Measurements from ENCODE around the gene DDX21. TPM values are rescaled to one million over a fixed set of nuclear protein-coding genes. Genes with fewer than 3 reads are reported as not detected.
"Not testable (repeated sequence)": the region's sequence is repeated elsewhere in the genome, so short reads cannot be mapped to it uniquely, and the experiment has no call there.

Gene DDX21
- total RNA-seq, 1 donor from 2014 or later = 210 TPM

- Mint-ChIP-seq H3K4me1 (ENCODE audit: low read depth) (peaks cover 40% of the 10 kb centered on the region), H3K9me3 (no peaks in the 10 kb centered on the region)
These were observed 36.9 kb downstream of the DDX21 start for GRCh38 chr10:68992636-68993440.

GRCh38 chr10:68997211-68997610, 41.2 kb downstream of the DDX21 start:
- DNase-seq (ENCODE audit: low spot score) = no peak
- H3K4me1 Mint-ChIP-seq (ENCODE audit: low read depth) = peaks cover 29% of the 10 kb centered on the region
- intact Hi-C loops (cut with micrococcal nuclease) = loop anchor here (1.0 to 5.0 kb wide), 3 partner anchors 9 to 225 kb away; partner anchors contain the start of genes HKDC1 and KIFBP
- H3K27ac Mint-ChIP-seq = peak overlapping the region; percentile 81
- no peaks in the 10 kb centered on the region for H3K9me3 Mint-ChIP-seq
- H3K27me3 Mint-ChIP-seq (ENCODE audit: low read depth) = no peaks in the 10 kb centered on the region
- H3K36me3 Mint-ChIP-seq (ENCODE audit: low read depth) = peaks cover 16% of the 10 kb centered on the region
- no peak overlapping the region for H3K4me3 Mint-ChIP-seq (ENCODE audit: low read depth)

More at GRCh38 chr10:68992636-68993440, 36.9 kb downstream of the DDX21 start:
- no peak for DNase-seq (ENCODE audit: low spot score)
- Mint-ChIP-seq H3K27me3 (ENCODE audit: low read depth) (no peaks in the 10 kb centered on the region), H3K27ac (peak overlapping the region; percentile 4), H3K36me3 (ENCODE audit: low read depth) (peaks cover 22% of the 10 kb centered on the region), H3K4me3 (ENCODE audit: low read depth) (no peak overlapping the region)
- intact Hi-C loops (cut with micrococcal nuclease) = no loop called here

GRCh38 chr10:69004821-69005220, 48.9 kb downstream of the DDX21 start:
- no peaks in the 10 kb centered on the region for H3K27me3 Mint-ChIP-seq (ENCODE audit: low read depth)
- no peak overlapping the region for H3K4me3 Mint-ChIP-seq (ENCODE audit: low read depth)
- H3K9me3 Mint-ChIP-seq = no peaks in the 10 kb centered on the region
- H3K4me1 Mint-ChIP-seq (ENCODE audit: low read depth) = peaks cover 10% of the 10 kb centered on the region
- no peak for DNase-seq (ENCODE audit: low spot score)
- no peak overlapping the region for H3K27ac Mint-ChIP-seq
- intact Hi-C loops (cut with micrococcal nuclease) = loop anchor here (1.0 to 5.0 kb wide), 3 partner anchors 42 to 118 kb away; no protein-coding TSS in a partner anchor
- H3K36me3 Mint-ChIP-seq (ENCODE audit: low read depth) = peaks cover 19% of the 10 kb centered on the region

- peaks cover 6% of the 10 kb centered on the region for H3K4me1 Mint-ChIP-seq (ENCODE audit: low read depth)
These were observed 49.9 kb downstream of the DDX21 start for GRCh38 chr10:69005704-69006485.

GRCh38 chr10:69007260-69007659, 51.3 kb downstream of the DDX21 start:
- peaks cover 26% of the 10 kb centered on the region for H3K36me3 Mint-ChIP-seq (ENCODE audit: low read depth)
- no peak overlapping the region for H3K4me3 Mint-ChIP-seq (ENCODE audit: low read depth)
- H3K9me3 Mint-ChIP-seq = no peaks in the 10 kb centered on the region
- H3K27me3 Mint-ChIP-seq (ENCODE audit: low read depth) = no peaks in the 10 kb centered on the region
- intact Hi-C loops (cut with micrococcal nuclease) = loop anchor here (5.0 kb wide), 1 partner anchor 40 kb away; no protein-coding TSS in a partner anchor
- H3K4me1 Mint-ChIP-seq (ENCODE audit: low read depth) = peaks cover 10% of the 10 kb centered on the region
- no peak for DNase-seq (ENCODE audit: low spot score)
- H3K27ac Mint-ChIP-seq = no peak overlapping the region

More at GRCh38 chr10:69005704-69006485, 49.9 kb downstream of the DDX21 start:
- H3K27me3 Mint-ChIP-seq (ENCODE audit: low read depth) = no peaks in the 10 kb centered on the region
- no peak overlapping the region for H3K27ac Mint-ChIP-seq
- peaks cover 24% of the 10 kb centered on the region for H3K36me3 Mint-ChIP-seq (ENCODE audit: low read depth)
- no peak for DNase-seq (ENCODE audit: low spot score)
- intact Hi-C loops (cut with micrococcal nuclease) = loop anchor here (1.0 to 5.0 kb wide), 3 partner anchors 41 to 117 kb away; no protein-coding TSS in a partner anchor
- no peak overlapping the region for H3K4me3 Mint-ChIP-seq (ENCODE audit: low read depth)
- H3K9me3 Mint-ChIP-seq = no peaks in the 10 kb centered on the region

- DNase-seq (ENCODE audit: low spot score) = no peak
- intact Hi-C loops (cut with micrococcal nuclease) = loop anchor here (5.0 kb wide), 1 partner anchor 38 kb away; no protein-coding TSS in a partner anchor
- H3K4me3 Mint-ChIP-seq (ENCODE audit: low read depth) = no peak overlapping the region
- peaks cover 40% of the 10 kb centered on the region for H3K36me3 Mint-ChIP-seq (ENCODE audit: low read depth)
- no peaks in the 10 kb centered on the region for H3K27me3 Mint-ChIP-seq (ENCODE audit: low read depth)
- peaks cover 24% of the 10 kb centered on the region for H3K4me1 Mint-ChIP-seq (ENCODE audit: low read depth)
- no peaks in the 10 kb centered on the region for H3K9me3 Mint-ChIP-seq
- H3K27ac Mint-ChIP-seq = no peak overlapping the region
These were observed 53.4 kb downstream of the DDX21 start for GRCh38 chr10:69009360-69009759.

- Mint-ChIP-seq H3K27ac (no peak overlapping the region), H3K4me1 (ENCODE audit: low read depth) (peaks cover 23% of the 10 kb centered on the region), H3K9me3 (no peaks in the 10 kb centered on the region), H3K36me3 (ENCODE audit: low read depth) (peaks cover 41% of the 10 kb centered on the region), H3K4me3 (ENCODE audit: low read depth) (no peak overlapping the region), H3K27me3 (ENCODE audit: low read depth) (no peaks in the 10 kb centered on the region)
- intact Hi-C loops (cut with micrococcal nuclease) = no loop called here
- no peak for DNase-seq (ENCODE audit: low spot score)
These were observed 54.2 kb downstream of the DDX21 start for GRCh38 chr10:69010151-69010640.

GRCh38 chr10:69012778-69013177, 56.8 kb downstream of the DDX21 start:
- DNase-seq (ENCODE audit: low spot score); H3K27me3 Mint-ChIP-seq (ENCODE audit: low read depth); H3K9me3 Mint-ChIP-seq; H3K4me3 Mint-ChIP-seq (ENCODE audit: low read depth); intact Hi-C loops (cut with micrococcal nuclease): not testable (repeated sequence)
- Mint-ChIP-seq H3K27ac (peak overlapping the region; percentile 66), H3K4me1 (ENCODE audit: low read depth) (peaks cover 21% of the 10 kb centered on the region), H3K36me3 (ENCODE audit: low read depth) (peaks cover 50% of the 10 kb centered on the region)

- no peaks in the 10 kb centered on the region for H3K9me3 Mint-ChIP-seq
- H3K27me3 Mint-ChIP-seq (ENCODE audit: low read depth) = no peaks in the 10 kb centered on the region
- DNase-seq (ENCODE audit: low spot score) = no peak
- no peak overlapping the region for H3K4me3 Mint-ChIP-seq (ENCODE audit: low read depth)
- peak overlapping the region; percentile 2 for H3K27ac Mint-ChIP-seq
- H3K36me3 Mint-ChIP-seq (ENCODE audit: low read depth) = peaks cover 42% of the 10 kb centered on the region
- peaks cover 19% of the 10 kb centered on the region for H3K4me1 Mint-ChIP-seq (ENCODE audit: low read depth)
- intact Hi-C loops (cut with micrococcal nuclease) = no loop called here
These were observed 58.2 kb downstream of the DDX21 start for GRCh38 chr10:69014171-69014570.

- no peak overlapping the region for H3K27ac Mint-ChIP-seq
- intact Hi-C loops (cut with micrococcal nuclease) = no loop called here
- no peak for DNase-seq (ENCODE audit: low spot score)
- H3K4me1 Mint-ChIP-seq (ENCODE audit: low read depth) = peaks cover 5% of the 10 kb centered on the region
- H3K4me3 Mint-ChIP-seq (ENCODE audit: low read depth) = no peak overlapping the region
- H3K36me3 Mint-ChIP-seq (ENCODE audit: low read depth) = peaks cover 20% of the 10 kb centered on the region
- no peaks in the 10 kb centered on the region for H3K27me3 Mint-ChIP-seq (ENCODE audit: low read depth)
- no peaks in the 10 kb centered on the region for H3K9me3 Mint-ChIP-seq
These were observed 62.6 kb downstream of the DDX21 start for GRCh38 chr10:69018613-69019012.

GRCh38 chr10:69022611-69023010, 66.6 kb downstream of the DDX21 start:
- no peaks in the 10 kb centered on the region for H3K27me3 Mint-ChIP-seq (ENCODE audit: low read depth)

GRCh38 chr10:69025370-69025896, 69.5 kb downstream of the DDX21 start:
- Mint-ChIP-seq H3K36me3 (ENCODE audit: low read depth) (no peaks in the 10 kb centered on the region), H3K4me1 (ENCODE audit: low read depth) (peaks cover 17% of the 10 kb centered on the region), H3K9me3 (no peaks in the 10 kb centered on the region), H3K27me3 (ENCODE audit: low read depth) (no peaks in the 10 kb centered on the region), H3K4me3 (ENCODE audit: low read depth) (no peak overlapping the region), H3K27ac (no peak overlapping the region)
- intact Hi-C loops (cut with micrococcal nuclease) = no loop called here
- no peak for DNase-seq (ENCODE audit: low spot score)

More at GRCh38 chr10:69022611-69023010, 66.6 kb downstream of the DDX21 start:
- Mint-ChIP-seq H3K9me3 (no peaks in the 10 kb centered on the region), H3K27ac (no peak overlapping the region), H3K4me3 (ENCODE audit: low read depth) (no peak overlapping the region), H3K36me3 (ENCODE audit: low read depth) (no peaks in the 10 kb centered on the region), H3K4me1 (ENCODE audit: low read depth) (peaks cover 8% of the 10 kb centered on the region)
- DNase-seq (ENCODE audit: low spot score) = no peak
- intact Hi-C loops (cut with micrococcal nuclease) = no loop called here
